ENCODE results near the gene IGSF22.

IGSF22 gene

DNA sequence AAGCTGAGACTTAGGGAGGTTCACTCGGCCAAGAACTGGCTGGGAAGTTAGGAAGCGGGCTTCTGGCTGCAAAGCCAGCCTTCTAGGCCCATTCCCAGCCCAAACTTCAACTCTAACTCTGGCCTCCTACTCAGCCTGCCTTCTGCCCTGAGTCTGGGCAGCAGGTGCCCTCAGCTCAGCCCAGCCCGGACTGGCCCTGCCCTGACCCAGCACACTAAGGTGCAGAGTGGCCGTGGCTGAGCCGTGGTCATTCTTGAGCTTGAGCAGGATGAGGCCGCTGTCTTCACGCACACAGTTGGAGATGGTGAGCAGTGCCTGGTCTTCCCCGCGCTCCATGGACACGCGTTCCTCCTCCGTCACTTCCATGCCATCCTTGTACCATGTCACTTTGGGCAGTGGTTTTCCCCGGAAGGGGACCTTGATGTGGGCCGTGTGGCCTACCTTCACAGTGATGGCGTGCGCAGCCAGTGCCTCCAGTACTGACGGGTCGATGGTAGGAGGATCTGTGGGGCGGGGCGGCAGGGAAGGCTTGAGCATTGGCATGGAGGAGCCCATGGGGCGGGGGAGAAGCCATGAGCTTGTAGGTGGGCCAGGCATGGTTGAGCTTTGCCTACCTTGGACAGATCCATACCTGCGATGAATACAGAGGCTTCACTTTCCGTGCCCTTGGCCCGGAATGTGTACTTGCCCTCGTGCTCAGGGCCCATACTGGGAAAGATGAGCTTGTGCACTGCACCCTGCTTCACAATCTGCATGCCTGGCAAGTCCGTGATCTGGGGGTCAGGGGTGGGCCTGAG, 12.1 kb downstream of the IGSF22 start:
- DNase-seq (ENCODE audit: low read depth in 2 of 2): no peak

DNA sequence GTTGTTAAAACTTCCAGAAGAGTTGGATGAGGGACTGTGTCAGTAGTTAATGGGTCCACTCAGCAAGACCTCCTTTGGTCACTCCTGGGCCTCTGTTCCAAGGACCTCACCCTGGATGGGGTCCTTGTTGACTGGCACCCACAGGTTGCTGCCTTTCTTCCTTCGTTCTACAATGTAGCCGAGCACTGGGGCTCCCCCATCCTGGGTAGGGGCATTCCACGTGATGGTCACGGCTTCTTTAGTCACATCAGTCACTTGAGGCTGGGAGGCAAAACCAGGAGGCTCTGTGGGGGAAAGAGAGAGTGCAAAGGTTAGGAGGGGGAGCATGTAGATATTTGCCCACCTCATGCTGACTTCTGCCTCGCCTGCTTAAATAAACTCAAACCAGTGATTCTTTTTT, 15.4 kb downstream of the IGSF22 start:
- DNase-seq (ENCODE audit: low read depth in 2 of 2): no peak

DNA sequence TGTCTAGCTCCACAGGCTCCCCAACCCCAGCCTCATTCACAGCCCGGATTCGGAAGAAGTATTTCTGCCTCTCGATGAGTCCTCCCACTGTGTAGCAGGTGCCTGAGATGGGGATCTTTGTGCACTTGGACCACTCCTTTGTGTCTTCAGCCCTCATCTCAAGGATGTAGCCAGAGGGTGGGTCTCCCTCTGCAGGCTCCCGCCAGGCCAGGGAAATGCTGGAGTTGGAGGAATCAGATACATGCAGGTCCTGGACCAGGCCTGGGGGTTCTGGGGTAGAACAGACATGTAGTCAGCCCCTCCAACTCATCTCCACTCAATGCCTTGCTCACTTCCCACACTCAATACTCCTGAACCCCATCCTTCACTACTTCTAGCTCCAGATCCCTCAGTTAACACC, 16.6 kb downstream of the IGSF22 start:
- no peak for DNase-seq (ENCODE audit: low read depth in 2 of 2)

DNA sequence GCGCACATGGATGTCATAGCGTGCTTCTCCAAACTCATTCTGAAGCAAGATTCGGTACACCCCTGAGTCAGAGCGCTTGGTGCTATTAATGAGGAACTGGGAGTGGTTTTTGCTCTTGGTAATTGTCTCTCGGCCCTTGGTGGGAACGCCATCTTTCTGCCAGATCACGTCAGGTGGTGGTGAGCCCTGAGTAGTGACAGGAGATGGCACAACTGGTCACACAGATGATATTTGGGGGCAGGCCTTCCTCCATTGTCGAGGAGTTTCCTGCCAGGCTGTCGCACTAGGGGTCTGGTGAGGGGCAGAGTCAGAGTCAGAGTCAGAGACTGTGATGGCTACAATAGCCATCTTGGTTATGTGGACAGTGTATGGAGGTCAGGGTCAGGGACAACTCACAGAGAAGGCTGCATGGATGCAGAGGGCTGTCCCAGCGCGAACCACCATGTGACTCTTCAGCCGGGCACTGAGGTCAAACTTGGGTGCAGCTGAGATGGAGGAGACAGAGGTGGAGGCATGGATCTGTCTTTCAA, 18.1 kb downstream of the IGSF22 start:
- DNase-seq (ENCODE audit: low read depth in 2 of 2): no peak

DNA sequence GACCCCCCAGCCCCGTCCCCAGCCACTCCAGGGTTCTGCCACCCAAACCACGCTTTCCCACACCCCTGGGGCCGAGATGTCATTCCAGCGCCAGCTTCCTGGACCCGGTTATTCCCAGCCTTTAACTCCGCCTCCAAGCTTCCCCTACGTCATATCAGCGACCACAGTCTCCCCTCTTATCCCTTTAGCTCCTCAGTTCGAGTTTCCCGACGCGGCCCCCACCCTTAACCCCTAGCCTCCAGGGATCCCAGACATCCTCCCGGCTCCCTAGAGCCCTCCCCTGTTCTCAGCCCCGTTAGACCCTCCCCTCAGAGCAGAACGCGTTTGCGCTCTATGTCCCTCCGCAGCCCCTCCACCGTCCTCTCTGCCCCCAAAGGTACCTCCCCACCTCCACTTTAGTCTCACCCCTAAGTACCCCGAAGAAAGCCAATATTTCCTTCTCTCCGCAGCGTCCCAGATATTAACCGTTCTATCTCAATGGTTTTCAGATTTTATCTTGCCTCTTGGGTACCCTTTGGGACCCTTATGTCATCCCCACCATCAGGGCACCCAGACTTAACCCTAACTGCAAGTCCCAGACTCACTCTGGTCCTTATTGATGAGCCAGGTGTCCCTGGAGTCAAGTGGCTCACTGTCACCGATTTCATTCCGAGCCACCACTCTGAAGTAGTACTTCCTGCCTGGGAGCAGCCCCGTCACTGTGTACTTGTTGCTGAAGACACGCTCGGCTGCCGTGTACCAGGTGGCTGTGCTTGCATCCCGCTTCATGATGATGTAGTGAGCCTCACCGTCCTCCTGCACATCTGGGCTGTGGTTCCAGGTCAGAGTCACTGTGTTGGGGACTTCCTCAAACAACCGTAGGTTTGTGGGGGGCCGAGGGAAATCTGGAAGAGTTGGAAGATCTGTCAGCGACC, 19.4 kb downstream of the IGSF22 start:
- no peak for DNase-seq (ENCODE audit: low read depth in 2 of 2)

DNA sequence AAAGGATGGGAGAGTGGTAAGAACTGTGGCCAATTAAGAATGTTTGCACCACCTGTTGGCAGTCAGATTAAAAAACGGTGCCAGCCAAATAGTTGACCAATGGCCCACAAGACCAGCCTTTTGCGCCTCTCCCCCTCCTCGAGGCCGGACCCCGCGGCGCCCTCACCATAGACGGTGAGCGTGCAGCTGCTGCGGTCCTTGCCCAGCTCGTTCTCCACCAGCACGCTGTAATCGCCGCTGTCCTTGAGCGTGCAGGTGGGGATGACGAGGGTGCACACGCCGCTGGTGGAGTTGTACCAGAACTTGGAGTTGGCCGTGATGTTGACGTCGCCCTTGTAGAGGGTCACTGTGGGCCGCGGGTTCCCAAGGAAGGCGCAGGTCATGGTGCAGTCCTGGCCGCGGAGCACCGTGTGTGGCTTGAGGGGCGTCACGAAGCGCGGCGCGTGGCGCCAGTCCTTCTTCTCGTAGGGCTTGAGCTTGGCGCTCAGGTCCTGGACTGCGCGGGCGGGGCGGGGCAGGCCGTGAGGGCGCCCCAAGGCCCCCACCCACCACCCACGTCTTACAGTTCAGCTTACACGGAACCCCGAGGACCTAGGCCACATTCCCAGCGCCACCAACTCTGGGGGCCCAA, 20.2 kb downstream of the IGSF22 start:
- no peak for DNase-seq (ENCODE audit: low read depth in 2 of 2)

DNA sequence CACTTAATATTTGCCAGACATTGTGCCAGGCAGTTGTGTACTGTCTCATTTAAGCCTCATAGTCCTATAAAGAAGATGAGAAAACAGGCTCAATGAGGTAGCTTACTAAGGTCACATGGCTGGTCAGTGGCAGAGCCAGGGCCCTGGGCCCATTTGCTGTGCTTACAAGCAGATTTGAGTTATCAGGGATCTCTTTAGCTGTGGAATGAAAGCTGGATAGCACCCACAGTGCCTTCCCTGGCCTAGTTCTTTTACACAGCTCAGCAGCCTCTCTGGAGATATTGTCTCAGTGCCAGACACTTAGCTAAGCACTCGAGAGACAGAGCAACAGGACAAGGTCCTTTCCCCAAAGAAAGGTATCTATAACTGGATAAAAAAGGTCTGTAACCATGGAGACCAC, 21.3 kb downstream of the IGSF22 start:
- DNase-seq (ENCODE audit: low read depth in 2 of 2): no peak

DNA sequence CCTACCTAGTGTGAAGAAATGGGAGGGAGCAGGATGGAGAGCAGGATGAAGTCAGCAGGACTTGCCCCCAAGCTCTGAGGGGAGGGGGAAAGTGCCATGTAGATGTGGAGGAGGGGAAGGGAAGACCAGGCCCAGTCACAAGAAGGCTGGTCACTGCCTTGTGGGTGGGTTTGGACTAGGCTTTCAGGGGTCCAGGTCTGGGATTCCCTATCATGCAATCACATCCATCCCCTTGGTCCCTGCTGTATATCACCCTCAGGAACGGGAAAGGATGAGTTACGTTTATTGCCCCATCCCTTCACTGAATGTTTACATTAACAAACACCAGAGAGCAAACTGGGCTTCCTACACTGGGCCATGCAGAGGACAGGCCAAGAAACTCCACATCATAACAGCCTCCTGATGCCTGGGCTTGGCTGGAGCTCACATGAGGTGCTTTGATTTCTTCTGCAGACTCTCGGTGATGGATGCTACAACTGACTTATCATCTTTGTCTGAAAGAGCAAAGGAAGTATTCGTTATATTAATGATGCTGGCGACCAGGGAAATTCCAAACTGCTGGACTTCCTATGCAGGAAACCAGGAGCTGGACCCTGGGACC, 21.8 kb downstream of the IGSF22 start:
- no peak for DNase-seq (ENCODE audit: low read depth in 2 of 2)

DNA sequence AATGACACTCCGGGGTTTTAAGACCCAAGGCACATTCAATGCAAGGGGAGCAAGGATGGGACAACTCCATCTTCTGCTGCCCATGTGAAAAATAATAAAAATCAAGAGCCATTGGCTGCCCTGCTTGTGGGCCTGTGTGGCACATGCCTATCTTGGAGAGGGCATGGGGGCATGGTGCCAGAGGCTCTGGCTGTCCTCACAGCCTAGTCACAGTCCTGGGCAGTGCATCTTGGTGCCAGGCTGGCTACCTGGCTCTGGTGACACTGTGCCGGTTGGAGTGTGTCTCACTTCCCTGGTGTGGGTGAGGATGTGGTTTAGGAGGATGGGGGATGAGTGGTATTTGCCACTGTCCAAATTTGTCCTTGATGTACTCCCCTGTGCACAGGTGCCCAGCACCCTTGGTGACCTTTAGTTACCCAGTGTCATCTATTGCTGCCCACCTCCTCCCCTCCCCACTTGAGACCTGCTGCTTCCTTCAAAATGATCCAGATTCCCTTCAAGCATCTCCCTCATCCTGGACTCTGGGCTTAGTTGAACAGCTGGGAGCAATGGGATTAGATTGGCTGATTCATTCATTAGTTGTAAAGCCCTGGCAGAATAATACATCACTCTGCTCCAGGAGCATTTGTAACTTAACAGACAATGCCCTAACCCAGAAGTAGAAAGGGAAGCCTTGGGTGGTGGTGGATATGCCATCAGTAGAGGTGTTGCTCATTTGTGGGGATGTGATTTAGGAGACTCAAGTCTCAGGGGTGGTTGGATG, 22.8 kb downstream of the IGSF22 start:
- no peak for DNase-seq (ENCODE audit: low read depth in 2 of 2)

DNA sequence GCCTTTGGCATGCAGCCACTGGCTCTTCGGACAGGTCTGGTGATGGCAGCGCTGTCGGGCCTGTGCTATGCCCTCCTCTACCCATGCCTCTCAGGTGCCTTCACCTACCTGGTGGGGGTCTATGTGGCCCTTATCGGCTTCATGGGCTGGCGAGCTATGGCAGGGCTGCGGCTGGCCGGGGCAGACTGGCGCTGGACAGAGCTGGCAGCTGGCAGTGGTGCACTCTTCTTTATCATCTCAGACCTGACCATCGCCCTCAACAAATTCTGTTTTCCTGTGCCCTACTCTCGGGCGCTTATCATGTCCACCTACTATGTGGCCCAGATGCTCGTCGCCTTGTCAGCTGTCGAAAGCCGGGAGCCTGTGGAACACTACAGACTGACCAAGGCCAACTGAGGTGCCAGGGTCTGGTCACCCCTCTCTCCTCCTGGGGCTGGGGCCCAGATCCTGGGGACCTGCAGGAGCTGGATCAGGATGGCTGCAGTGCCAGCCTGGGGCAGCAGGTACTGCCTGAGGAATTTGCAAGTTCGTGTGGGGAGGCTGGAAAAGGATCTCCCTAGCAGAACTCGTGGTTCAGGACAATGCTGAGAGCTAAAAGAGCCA, 24.3 kb downstream of the IGSF22 start:
- no peak for DNase-seq (ENCODE audit: low read depth in 2 of 2)

DNA sequence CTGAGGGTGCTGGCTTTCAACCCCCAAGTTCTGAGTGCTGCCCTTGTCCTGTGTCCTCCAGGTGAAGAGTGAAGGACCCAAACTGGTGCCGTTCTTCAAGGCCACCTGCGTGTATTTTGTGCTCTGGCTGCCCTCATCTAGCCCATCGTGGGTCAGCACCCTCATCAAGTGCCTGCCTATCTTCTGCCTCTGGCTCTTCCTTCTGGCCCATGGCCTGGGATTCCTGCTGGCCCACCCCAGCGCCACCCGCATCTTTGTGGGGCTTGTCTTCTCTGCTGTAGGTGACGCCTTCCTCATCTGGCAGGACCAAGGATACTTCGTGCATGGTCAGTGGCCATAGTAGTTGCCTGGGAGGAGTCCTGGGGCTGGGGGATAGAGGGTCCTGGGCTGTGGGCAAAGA, 25.1 kb downstream of the IGSF22 start:
- no peak for DNase-seq (ENCODE audit: low read depth in 2 of 2)

DNA sequence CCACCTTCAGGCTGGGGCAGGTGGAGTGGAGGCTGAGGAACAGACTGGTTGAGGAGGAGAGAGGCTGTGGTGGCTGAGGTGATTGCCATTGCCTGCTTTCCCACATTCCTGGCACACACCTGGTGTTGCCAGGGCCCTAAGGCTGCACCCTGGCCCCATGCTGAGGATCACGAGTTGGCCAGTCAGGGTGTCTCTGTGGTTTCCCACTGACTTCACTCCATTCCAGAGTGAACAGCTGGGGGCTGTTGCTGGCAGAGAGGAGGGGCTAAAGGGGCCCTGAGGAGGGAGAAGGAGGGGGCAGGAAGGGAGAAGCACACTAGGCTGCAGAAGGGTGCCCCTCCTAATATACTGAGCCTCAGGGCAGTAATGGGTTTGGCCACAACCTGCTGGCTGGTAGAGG, 25.6 kb downstream of the IGSF22 start:
- DNase-seq (ENCODE audit: low read depth in 2 of 2): no peak

DNA sequence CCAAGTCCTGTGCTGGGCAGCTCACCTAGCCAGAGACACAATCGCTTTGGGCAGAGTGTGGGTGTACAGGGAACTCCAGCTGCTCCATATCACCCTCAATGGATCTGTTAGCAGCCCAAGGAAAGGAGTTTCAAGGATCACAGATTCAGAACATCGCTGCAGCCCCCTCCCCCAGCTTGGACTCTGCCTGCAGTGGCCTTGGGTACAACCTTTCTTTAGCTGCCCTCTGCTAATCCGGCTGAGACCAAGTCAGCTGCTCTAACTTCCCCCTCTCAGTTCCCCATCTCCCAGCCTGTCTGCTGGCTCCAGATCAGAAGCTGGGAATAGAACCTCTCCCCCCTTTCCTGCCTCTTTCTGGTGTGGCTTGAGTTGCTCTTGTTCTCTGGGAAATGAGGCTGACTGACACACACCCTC, 26.1 kb downstream of the IGSF22 start:
- no peak for DNase-seq (ENCODE audit: low read depth in 2 of 2)

DNA sequence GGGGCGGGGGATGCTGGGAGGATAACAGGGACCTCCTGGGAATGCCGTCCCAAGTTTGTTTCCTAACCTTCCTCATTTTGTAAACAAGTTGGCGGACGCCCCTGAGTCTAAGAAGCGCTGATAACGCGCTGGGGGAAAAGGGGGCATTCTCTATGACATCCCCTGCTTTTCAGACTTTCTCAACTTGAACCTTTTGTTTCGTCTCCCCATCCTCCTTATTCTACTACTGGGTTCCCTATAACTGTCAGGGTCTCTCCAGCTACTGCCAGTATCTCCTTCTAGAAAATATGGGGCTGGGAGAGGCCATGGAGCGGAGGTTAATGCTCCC, 26.8 kb downstream of the IGSF22 start:
- DNase-seq (ENCODE audit: low read depth in 2 of 2): no peak

DNA sequence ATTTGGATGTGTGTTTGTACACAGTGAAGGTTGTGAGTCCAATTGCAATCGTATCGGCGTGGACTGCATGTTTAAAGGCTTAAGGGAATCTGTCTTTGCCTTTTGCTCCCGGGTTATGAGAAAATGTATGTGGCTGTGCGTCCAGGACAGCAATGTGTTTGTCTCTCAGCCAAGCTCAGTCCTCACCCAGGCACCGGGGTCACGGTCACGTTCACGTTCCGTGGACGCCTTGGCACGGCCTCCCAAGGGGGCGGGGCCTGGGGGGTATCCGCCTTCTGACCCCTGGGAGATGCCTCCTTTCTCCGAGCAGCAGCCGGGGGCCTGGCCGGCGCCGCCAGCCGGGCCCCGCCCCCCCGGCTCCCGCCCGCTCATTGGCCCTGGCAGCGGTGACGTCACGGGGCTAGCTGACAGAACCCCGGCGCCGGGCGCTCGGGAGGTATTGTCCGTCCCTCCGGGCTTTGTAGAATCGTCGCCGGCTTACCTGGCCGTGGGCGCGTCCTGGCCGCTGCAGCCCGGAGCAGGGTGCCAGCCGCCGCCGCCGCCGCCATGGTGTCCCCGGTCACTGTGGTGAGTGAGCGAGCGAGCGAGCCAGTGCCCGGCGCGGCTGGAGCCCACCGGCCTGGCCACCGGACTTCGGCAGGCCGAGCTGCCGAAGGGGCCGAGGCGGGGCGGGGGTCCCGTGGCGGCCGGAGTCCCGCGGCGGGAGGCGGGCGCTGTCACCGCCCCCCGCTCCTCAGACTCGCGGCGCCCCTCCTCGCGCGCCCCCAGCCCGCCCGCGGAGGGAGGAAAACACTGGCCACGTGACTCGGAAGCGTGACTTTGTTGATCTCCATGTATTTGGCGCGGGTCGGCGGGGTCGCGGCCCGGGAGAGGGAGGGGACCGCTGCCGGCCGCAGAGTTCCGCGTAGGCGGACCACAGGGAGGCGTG, 27.4 kb downstream of the IGSF22 start, which contains the start of gene TMEM86A:
Gene TMEM86A (plus strand): TSS at position 439 of the 928 bp plus-strand sequence. CDS start 108 bp downstream, at position 547.
- DNase-seq (ENCODE audit: low read depth in 2 of 2): peak; percentile 83 to 84

DNA sequence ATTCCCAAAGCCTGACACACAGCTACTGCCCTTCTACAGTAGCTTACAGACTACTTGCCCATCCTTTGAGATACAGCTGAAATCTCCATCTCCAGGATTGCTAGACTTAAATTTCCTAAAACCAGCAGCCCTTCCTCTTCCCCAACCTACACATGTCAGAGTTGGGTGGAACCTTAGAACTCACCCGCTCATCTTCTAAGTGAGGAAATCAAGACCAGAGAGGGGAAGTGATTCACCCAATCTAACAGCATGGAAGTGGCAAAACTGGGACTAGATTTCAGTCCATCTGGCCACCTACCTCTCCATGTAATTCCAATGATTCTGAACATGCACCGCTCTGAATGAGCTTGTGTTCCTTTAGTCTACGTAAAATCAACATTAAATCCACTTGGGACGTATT, 28.4 kb downstream of the IGSF22 start:
- DNase-seq (ENCODE audit: low read depth in 2 of 2): no peak

DNA sequence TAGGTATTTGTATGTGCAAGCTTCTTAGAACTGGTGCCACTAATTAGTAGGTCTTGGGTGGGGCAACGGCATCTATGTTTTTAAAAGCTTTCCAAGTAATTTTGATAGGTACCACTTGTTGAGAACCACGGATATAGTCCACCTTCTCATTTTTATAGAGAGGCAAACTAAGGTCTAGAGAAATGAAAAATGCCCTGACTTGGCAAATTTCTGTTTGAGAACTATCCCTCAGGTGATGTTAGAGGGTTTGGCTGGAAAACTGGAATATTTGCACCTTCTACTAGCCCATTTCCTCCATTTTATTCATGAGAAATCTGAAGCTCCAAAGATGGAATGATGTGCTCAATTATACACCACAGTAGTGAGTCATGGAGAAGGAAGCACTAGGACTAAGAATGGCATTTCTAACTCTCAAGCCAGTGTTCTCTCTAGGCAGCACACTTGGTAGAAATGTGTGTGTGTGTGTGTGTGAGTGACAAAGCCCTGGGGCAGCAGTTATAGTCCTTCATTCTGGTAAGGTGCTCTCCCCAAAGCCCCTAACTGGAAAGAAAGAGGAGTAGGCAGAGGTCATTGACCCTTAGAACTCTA, 29.3 kb downstream of the IGSF22 start:
- no peak for DNase-seq (ENCODE audit: low read depth in 2 of 2)

DNA sequence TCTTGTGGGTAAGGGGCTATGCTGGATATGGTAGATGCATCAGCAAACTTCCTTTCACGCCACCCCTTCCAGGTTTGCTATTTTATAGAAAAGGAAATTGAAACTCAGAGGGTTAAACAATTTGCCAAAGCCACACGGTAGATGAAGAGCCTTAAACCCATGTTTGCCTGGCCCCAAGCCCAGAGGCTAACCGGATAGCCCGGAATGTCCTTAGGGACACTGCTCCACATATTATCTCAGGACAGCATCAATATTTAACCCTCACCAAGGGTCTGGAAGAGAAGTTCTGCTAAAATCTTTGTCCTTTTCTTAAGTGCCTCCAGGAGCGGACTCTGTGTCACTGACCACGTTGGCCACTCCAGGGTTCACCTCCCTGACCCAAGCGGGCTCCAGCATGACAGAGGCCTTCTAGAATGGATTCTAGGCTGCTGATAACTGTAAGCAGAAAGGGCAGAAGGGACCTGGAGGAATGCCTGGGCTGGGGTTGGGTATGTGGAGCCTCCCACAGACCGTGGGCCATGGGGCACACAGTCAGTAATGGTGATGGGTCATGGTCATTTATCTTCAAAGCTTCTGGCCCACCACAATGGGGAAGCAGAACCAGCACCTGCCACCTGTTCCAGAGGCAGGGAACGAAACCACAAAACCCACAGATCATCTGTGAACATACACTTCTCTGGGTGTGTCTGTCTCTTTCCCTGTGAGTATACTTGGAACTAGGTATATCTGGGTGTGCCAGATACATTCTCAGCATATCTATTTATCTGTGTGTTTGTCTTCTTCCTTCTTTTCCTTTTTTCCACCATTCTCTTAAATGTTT, 32.8 kb downstream of the IGSF22 start:
- no peak for DNase-seq (ENCODE audit: low read depth in 2 of 2)

All from stimulated activated CD8-positive, alpha-beta memory T cell treated with anti-CD3 and anti-CD28 coated beads, Interleukin-2, amount 100 ng/mL, for 48 hours (primary cell).